NT2/D1 (cell line): ENCODE measurements around the gene NPHS1.

Source experiments
- YY1 ChIP-seq: IDR thresholded peaks from 2 replicates; pipeline ENCODE4 v1.6.1; 2011; ENCODE audit not compliant: insufficient read length, insufficient read depth
- ZNF274 ChIP-seq: IDR thresholded peaks from 2 replicates; pipeline ENCODE4 v1.6.1; 2011; ENCODE audit warnings: mild to moderate bottlenecking, low read depth, low read length

DNA sequence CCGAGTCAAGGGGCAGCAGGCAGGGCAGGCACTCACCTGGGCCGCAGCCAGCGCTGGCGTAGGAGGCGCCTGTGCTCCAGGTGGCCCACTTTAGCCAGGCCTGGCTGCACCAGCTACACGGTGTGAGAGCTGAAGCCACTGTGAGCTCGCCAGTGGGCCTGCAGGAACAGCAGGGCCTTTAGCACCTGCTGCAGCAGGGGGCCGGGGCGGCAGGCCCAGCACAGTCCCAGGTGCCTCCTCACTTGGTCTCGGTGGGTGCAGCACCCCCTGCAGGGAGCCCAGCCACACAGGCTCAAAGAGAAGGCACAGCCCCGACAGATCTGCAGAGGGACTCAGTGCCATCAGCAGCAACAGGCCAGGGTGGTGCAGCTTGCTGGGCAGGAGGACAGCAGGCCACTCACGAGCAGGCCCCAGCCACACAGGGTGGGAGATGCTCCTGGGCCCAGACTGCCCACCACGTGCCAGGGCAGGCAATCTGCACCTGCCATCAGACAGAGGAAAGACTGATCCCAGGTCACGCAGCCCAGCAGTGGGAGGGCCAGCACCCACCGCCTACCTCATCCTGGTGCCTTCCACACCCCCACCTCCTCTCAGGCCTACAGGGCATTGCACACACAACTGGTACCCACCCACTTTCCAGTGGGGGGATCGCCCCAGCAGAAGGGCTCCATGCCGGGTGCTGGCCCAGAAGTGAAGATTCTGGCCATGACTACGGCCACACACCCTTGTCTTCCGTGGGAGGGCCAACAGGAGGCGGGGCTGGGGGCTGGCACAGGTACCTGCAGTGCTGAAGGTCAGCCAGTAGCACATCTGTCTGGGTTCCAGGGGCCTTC lies 61.1 kb downstream of the NPHS1 start:
- no peak for TF ChIP-seq YY1
- no peak for TF ChIP-seq ZNF274
